OCI-LY7 (cell line): ENCODE data around the gene RAPGEF3. TPM values are rescaled to one million over a fixed set of nuclear protein-coding genes. Genes with fewer than 3 reads are reported as not detected.

Experiments
- BruUV-seq: library from RNA; stranded (reverse); fragments of 400-500 nt; replicated peaks from 2 replicates; lab custom pipeline; 2021; lab: Mats Ljungman, UMichigan
- CTCF ChIA-PET: fragments of 300-600 bp; sonication (Branson Sonifier 250); formaldehyde crosslinking; loops from one replicate; lab custom pipeline; 2022; ENCODE audit warnings: antibody characterized with exemption; ENCODE audit not compliant: unreplicated experiment; lab: Charles Lee
- POLR2A ChIA-PET: fragments of 300-600 bp; sonication (Branson Sonifier 250); formaldehyde crosslinking; loops from one replicate; lab custom pipeline; 2022; ENCODE audit warnings: antibody characterized with exemption; lab: Charles Lee
- DNase-seq: peaks from one replicate; pipeline ENCODE4 v3.0.0-alpha.2; 2015; ENCODE audit warnings: low spot score
- H2AFZ ChIP-seq: fragments of 200-600 bp; sonication (generic), shearing (Covaris generic); 2 replicates; pipeline ENCODE4 v1.6.1; 2014; ENCODE audit warnings: mild to moderate bottlenecking, antibody characterized with exemption, low read length, moderate library complexity
- H3K27ac ChIP-seq: fragments of 200-600 bp; sonication (generic); 2 replicates; pipeline ENCODE4 v1.5.1; 2014; ENCODE audit warnings: mixed run types, low read depth, mild to moderate bottlenecking, moderate library complexity, low read length, inconsistent platforms; ENCODE audit not compliant: poor library complexity, severe bottlenecking
- H3K36me3 ChIP-seq: fragments of 200-600 bp; sonication (generic); 2 replicates; pipeline ENCODE4 v1.6.1; 2014; ENCODE audit warnings: mild to moderate bottlenecking, antibody characterized with exemption, low read length, moderate library complexity, mixed read lengths; ENCODE audit not compliant: insufficient read depth
- H3K4me1 ChIP-seq: fragments of 200-600 bp; sonication (generic); 2 replicates; pipeline ENCODE4 v1.5.1; 2014; ENCODE audit warnings: mild to moderate bottlenecking, low read length; ENCODE audit not compliant: insufficient read depth, poor library complexity, severe bottlenecking
- H3K4me2 ChIP-seq: fragments of 200-600 bp; sonication (generic); 2 replicates; pipeline ENCODE4 v1.6.1; 2014; ENCODE audit warnings: mild to moderate bottlenecking, low read length
- H3K4me3 ChIP-seq: fragments of 200-600 bp; sonication (generic); 2 replicates; pipeline ENCODE4 v1.5.1; 2014; ENCODE audit warnings: mild to moderate bottlenecking, low read depth, low read length; ENCODE audit not compliant: poor library complexity, severe bottlenecking
- H3K79me2 ChIP-seq: fragments of 200-600 bp; sonication (generic); 2 replicates; pipeline ENCODE4 v1.6.1; 2016; ENCODE audit warnings: low read depth, mild to moderate bottlenecking, low read length, moderate library complexity, mixed read lengths; ENCODE audit not compliant: insufficient read depth
- H3K9me2 ChIP-seq: fragments of 200-600 bp; sonication (generic); 2 replicates; pipeline ENCODE4 v1.6.1; 2016; ENCODE audit warnings: mild to moderate bottlenecking, low read length, mixed read lengths; ENCODE audit not compliant: insufficient read depth
- H3K9me3 ChIP-seq: fragments of 200-600 bp; sonication (generic); 2 replicates; pipeline ENCODE4 v1.6.1; 2014; ENCODE audit warnings: mild to moderate bottlenecking, mixed run types, low read length, mixed read lengths
- H4K20me1 ChIP-seq: fragments of 200-600 bp; sonication (generic); 2 replicates; pipeline ENCODE4 v1.6.1; 2014; ENCODE audit warnings: mild to moderate bottlenecking, antibody characterized with exemption, low read length, moderate library complexity, mixed read lengths; ENCODE audit not compliant: insufficient read depth
- EZH2phosphoT487 ChIP-seq: fragments of 200-600 bp; sonication (generic); IDR thresholded peaks from 2 replicates; pipeline ENCODE4 v1.6.1; 2018; ENCODE audit warnings: low read depth, borderline replicate concordance, mild to moderate bottlenecking, mixed run types, antibody characterized with exemption, low read length, moderate library complexity, mixed read lengths
- intact Hi-C: fragments of 100-400 bp; cut with micrococcal nuclease; formaldehyde crosslinking; loops from one replicate; pipeline ENCODE4 v1.10.0; 2022; ENCODE audit not compliant: unreplicated experiment
- total RNA-seq, 2 experiments: library from RNA; depleted of rRNA in 1 of 2; stranded (reverse); fragments of >200 nt in 1 of 2; shearing (Covaris generic) in 1 of 2; gene quantifications; 2 replicates each; pipeline ENCODE4 v1.2.3, GENCODE V29; 2014 to 2022
- TF ChIP-seq, protein P1 (sequence below): fragments of 200-600 bp; sonication (generic); conservative IDR thresholded peaks from 2 replicates; pipeline ENCODE4 v1.5.1; 2014; ENCODE audit warnings: mild to moderate bottlenecking, antibody characterized with exemption, low read length, moderate library complexity, mixed read lengths

RAPGEF3 gene
- total RNA-seq, 2 experiments from 2014 or later, result 0.69 to 4.7 TPM

DNA sequence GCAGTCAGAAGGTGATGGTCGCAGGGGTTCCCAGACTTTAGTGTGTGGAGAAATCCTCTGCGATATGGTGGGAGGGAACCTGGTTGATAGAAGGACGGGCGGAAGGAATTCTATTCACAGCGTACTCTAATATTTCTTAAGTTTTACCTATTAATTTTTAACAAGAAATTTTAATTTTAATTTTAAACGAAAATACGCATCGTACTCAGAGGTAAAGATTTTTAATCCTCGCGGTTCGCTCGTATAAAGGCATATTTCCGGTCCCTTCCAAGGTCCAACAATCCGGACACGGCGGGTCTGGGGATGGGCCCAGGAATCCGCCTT is 14.0 kb upstream of the RAPGEF3 start:
- H3K36me3 ChIP-seq, result no peaks in the 10 kb centered on the region
- H3K4me3 ChIP-seq, result peak overlapping the region; percentile 76
- H3K27ac ChIP-seq, result no peak overlapping the region
- DNase-seq, result no peak
- TF ChIP-seq EZH2phosphoT487, result no peak
- TF ChIP-seq, protein P1, sequence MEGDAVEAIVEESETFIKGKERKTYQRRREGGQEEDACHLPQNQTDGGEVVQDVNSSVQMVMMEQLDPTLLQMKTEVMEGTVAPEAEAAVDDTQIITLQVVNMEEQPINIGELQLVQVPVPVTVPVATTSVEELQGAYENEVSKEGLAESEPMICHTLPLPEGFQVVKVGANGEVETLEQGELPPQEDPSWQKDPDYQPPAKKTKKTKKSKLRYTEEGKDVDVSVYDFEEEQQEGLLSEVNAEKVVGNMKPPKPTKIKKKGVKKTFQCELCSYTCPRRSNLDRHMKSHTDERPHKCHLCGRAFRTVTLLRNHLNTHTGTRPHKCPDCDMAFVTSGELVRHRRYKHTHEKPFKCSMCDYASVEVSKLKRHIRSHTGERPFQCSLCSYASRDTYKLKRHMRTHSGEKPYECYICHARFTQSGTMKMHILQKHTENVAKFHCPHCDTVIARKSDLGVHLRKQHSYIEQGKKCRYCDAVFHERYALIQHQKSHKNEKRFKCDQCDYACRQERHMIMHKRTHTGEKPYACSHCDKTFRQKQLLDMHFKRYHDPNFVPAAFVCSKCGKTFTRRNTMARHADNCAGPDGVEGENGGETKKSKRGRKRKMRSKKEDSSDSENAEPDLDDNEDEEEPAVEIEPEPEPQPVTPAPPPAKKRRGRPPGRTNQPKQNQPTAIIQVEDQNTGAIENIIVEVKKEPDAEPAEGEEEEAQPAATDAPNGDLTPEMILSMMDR, result no peak; the same call in 1 of the 2 replicates
- ChIA-PET POLR2A (interaction anchor here (0.6 to 2.0 kb wide), 6 partner anchors 17 to 65 kb away, joined by 3 to 5 read pairs (median 4); no protein-coding TSS in a partner anchor), CTCF (interaction anchor here (0.9 to 2.1 kb wide), 3 partner anchors 30 to 61 kb away, joined by 4 to 9 read pairs (median 4); no protein-coding TSS in a partner anchor)
- no peaks in the 10 kb centered on the region for H3K9me3 ChIP-seq
- no peaks in the 10 kb centered on the region for H3K79me2 ChIP-seq
- no peaks in the 10 kb centered on the region for H3K9me2 ChIP-seq
- H3K4me2 ChIP-seq, result peak overlapping the region; percentile 78
- H4K20me1 ChIP-seq, result no peaks in the 10 kb centered on the region
- intact Hi-C loops, result loop anchor here (10.0 kb wide), 1 partner anchor 192 kb away; the partner anchor contains the start of gene TMEM106C
- H3K4me1 ChIP-seq, result peaks cover 43% of the 10 kb centered on the region
- H2AFZ ChIP-seq, result peak overlapping the region; percentile 37; the same call in 1 of the 2 replicates
- BruUV-seq, result no TSS peak

DNA sequence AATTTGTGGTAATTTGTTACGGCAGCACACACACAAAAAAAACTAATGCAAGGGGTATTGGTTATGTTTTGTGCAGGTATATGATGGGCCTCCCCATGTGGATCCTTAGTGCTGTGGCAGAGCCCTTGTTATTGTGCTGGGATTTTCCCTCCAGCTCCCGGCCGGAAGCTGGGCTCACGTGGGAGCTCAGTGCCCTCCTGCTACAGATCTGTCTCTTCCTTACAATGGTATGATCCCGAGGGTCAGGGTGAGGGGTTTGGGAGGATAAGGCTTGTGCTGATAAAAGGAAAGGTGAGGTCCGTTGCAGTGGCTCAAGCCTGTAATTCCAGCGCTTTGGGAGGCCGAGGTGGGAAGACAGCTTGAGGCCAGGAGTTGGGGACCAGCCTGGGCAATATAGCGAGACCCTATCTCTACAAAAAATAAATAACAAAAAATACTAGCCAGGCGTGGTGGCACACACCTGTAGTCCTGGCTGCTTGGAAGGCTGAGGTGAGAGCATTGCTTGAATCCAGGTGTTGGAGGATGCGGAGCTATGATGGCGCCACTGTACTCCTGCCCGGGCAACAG is 13.5 kb upstream of the RAPGEF3 start:
- H2AFZ ChIP-seq, result peak overlapping the region; percentile 37; the same call in 1 of the 2 replicates
- H3K36me3 ChIP-seq, result no peaks in the 10 kb centered on the region
- BruUV-seq, result no TSS peak
- POLR2A ChIA-PET, result interaction anchor here (0.6 to 2.0 kb wide), 7 partner anchors 17 to 65 kb away, joined by 3 to 5 read pairs (median 3); no protein-coding TSS in a partner anchor
- DNase-seq, result no peak
- H3K27ac ChIP-seq, result no peak overlapping the region
- peak overlapping the region; percentile 78 for H3K4me2 ChIP-seq
- intact Hi-C loops, result loop anchor here (10.0 kb wide), 1 partner anchor 193 kb away; the partner anchor contains the start of gene TMEM106C
- H3K4me3 ChIP-seq, result peak overlapping the region; percentile 76
- peaks cover 38% of the 10 kb centered on the region for H3K4me1 ChIP-seq
- H4K20me1 ChIP-seq, result no peaks in the 10 kb centered on the region
- no peaks in the 10 kb centered on the region for H3K79me2 ChIP-seq
- H3K9me3 ChIP-seq, result no peaks in the 10 kb centered on the region
- no peaks in the 10 kb centered on the region for H3K9me2 ChIP-seq
- no peak for TF ChIP-seq EZH2phosphoT487
- TF ChIP-seq, protein P1, result no peak
- CTCF ChIA-PET, result interaction anchor here (0.6 to 2.1 kb wide), 4 partner anchors 28 to 62 kb away, joined by 3 to 9 read pairs (median 4); no protein-coding TSS in a partner anchor
